ENCODE data around the gene ERVFRD-1.

The ERVFRD-1 gene

DNA sequence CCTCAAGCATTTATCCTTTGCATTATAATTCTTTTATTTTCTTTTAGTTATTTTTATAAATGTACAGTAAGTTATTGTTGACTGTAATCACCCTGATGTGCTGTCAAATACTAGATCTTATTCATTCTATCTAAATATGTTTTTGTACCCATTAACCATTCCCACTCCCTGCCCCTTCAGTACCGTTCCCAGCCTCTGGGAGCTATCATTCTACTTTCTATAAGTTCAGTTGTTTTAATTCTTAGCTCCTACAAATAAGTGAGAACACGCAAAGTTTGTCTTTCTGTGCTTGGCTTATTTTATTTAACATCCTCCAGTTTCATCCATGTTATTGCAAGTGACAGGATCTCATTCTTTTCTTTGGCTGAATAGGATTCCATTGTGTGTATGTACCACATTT, 12.5 kb upstream of the ERVFRD-1 start:
- peaks cover 27% of the 10 kb centered on the region for H3K4me1 ChIP-seq (ENCODE audit: control insufficient read depth, insufficient read depth, low read length)
- POLR2A ChIA-PET: no interaction called here
- no peaks in the 10 kb centered on the region for H3K9me3 ChIP-seq (ENCODE audit: control insufficient read depth, insufficient read depth, low read depth, low read length)
- no peak overlapping the region for H3K27ac ChIP-seq (ENCODE audit: extremely low read depth, low read depth, low read length)
- peaks cover 0 to 5% of the 10 kb centered on the region in 2 experiments; a peak in 2 of 3 replicates for H3K36me3 ChIP-seq (ENCODE audit: control insufficient read depth in 2 of 2, insufficient read depth in 1 of 2, low read length in 2 of 2)
- H3K4me3 ChIP-seq (ENCODE audit: low read depth, low read length): no peak overlapping the region
- CTCF ChIA-PET: interaction anchor here (0.6 to 1.8 kb wide), 6 partner anchors 8 to 372 kb away, joined by 3 to 9 read pairs (median 4); no protein-coding TSS in a partner anchor
- TF ChIP-seq ATF2 (tag by site-specific recombination; IDR thresholded peaks at IDR 0.05; ENCODE audit: low read depth): no peak
- no peak for TF ChIP-seq ZNF335 (tag by site-specific recombination; conservative IDR thresholded peaks at IDR 0.05)
- no peak for TF ChIP-seq MZF1 (tag by site-specific recombination; IDR thresholded peaks at IDR 0.05; ENCODE audit: borderline replicate concordance)
- no peak for TF ChIP-seq ZNF133 (tag by site-specific recombination; IDR thresholded peaks at IDR 0.05)
- no peak for TF ChIP-seq ZNF24 (tag by site-specific recombination; IDR thresholded peaks at IDR 0.05)
- TF ChIP-seq ZNF768 (tag by site-specific recombination; IDR thresholded peaks at IDR 0.05): no peak
- TF ChIP-seq ZBTB7A (tag by site-specific recombination; IDR thresholded peaks at IDR 0.05; ENCODE audit: low read depth): no peak
- TF ChIP-seq ZNF121 (tag by site-specific recombination; IDR thresholded peaks at IDR 0.05): no peak
- no peak for TF ChIP-seq ZBTB49 (tag by site-specific recombination; IDR thresholded peaks at IDR 0.05; ENCODE audit: low read depth)
- TF ChIP-seq TCF7L2 (IDR thresholded peaks at IDR 0.05; ENCODE audit: borderline replicate concordance, low read depth, low read length): no peak
- TF ChIP-seq ZNF23 (tag by site-specific recombination; IDR thresholded peaks at IDR 0.05; ENCODE audit: borderline replicate concordance): no peak
- TF ChIP-seq MEIS1 (CRISPR knock-in tag; IDR thresholded peaks at IDR 0.05; ENCODE audit: borderline replicate concordance): no peak

GRCh38 chr6:11122380-11122779, 10.9 kb upstream of the ERVFRD-1 start:
- POLR2A ChIA-PET: no interaction called here
- Histone ChIP-seq H3K9me3 (ENCODE audit: control insufficient read depth, insufficient read depth, low read depth, low read length) (no peaks in the 10 kb centered on the region), H3K4me1 (ENCODE audit: control insufficient read depth, insufficient read depth, low read length) (peaks cover 27% of the 10 kb centered on the region), H3K27ac (ENCODE audit: extremely low read depth, low read depth, low read length) (no peak overlapping the region), H3K4me3 (ENCODE audit: low read depth, low read length) (no peak overlapping the region), H3K36me3 (ENCODE audit: control insufficient read depth in 2 of 2, insufficient read depth in 1 of 2, low read length in 2 of 2) (no peaks in the 10 kb centered on the region; a peak in 1 of 3 replicates)
- TF ChIP-seq ZNF510 (tag by site-specific recombination; IDR thresholded peaks at IDR 0.05; ENCODE audit: insufficient replicate concordance): no peak
- CTCF ChIA-PET: no interaction called here

DNA sequence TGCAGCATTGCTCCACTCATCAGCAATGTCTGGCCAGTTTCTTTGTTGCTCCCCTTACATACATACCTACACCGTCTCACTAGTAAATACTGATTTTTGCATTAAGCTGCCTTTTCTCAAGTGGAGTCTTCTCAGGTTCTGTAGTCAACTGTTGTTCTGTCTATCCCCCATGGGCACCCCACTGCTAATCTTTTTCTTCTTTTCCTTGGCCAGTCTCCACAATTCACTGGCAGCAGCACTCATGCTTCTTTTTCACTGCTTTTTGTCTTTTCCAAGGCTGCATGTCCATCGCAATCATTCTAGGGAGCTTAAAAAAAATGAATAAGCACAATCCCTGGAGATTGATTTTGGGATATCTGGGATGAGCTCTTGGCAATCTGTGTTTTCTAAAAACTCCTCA, 10.3 kb upstream of the ERVFRD-1 start:
- Histone ChIP-seq H3K27ac (ENCODE audit: extremely low read depth, low read depth, low read length) (no peak overlapping the region), H3K36me3 (ENCODE audit: control insufficient read depth in 2 of 2, insufficient read depth in 1 of 2, low read length in 2 of 2) (no peaks in the 10 kb centered on the region; a peak in 1 of 3 replicates), H3K4me3 (ENCODE audit: low read depth, low read length) (no peak overlapping the region), H3K4me1 (ENCODE audit: control insufficient read depth, insufficient read depth, low read length) (peaks cover 27% of the 10 kb centered on the region), H3K9me3 (ENCODE audit: control insufficient read depth, insufficient read depth, low read depth, low read length) (no peaks in the 10 kb centered on the region)
- TF ChIP-seq ZBTB17 (tag by site-specific recombination; IDR thresholded peaks at IDR 0.05) (peak; percentile 23; the same call in 1 of the 2 replicates), IKZF3 (tag by site-specific recombination; IDR thresholded peaks at IDR 0.05) (0 out of 2 replicates have a peak, but pooled peaks have one; percentile 13), ZNF133 (tag by site-specific recombination; IDR thresholded peaks at IDR 0.05) (no peak)
- CTCF ChIA-PET: no interaction called here
- POLR2A ChIA-PET: no interaction called here
